ENCODE measurements around the gene SNRPD2.

DNA sequence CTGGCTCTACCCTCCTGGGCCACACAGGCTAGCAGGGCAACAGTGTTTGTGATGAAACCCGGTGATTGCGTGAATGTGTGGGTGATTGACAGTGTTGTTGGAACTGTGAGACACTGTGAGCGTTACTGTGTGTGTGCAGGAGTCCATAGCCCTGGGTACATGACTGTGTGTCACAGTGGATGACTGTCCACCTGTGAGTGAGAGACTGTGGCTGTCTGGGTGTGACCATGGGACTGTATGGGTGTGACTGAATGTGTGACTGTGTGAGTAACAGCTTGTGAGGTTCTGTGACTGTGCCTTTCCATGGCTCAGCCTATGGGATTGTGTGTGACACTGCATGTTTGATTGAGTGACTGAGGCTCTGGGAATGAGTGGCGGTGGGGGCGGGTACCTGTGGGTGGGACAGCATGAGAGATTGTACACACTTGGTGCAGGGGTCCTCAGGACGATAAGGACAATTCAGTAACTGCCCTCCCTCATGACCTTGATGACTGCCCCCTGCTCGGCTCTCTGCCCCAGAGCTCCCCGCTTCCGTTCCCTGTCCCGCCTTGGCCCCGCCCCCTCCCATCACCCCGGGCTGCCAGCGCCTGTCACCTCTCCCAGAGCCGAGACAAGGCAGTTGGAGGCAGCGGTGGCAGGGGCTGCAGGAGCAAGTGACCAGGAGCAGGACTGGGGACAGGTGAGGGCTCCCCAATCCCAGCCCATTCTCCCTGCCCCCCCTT, 24.0 kb downstream of the SNRPD2 start, which contains the start of gene GIPR:
- no peak for TF ChIP-seq EP300 (IDR thresholded peaks at IDR 0.05; ENCODE audit: borderline replicate concordance)
- TF ChIP-seq, protein P1, sequence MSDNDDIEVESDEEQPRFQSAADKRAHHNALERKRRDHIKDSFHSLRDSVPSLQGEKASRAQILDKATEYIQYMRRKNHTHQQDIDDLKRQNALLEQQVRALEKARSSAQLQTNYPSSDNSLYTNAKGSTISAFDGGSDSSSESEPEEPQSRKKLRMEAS (IDR thresholded peaks at IDR 0.05): no peak
- TF ChIP-seq EGR1 (IDR thresholded peaks at IDR 0.05): no peak
- no peak for TF ChIP-seq RAD21 (IDR thresholded peaks at IDR 0.05; ENCODE audit: low read depth)
- TF ChIP-seq, protein P2, sequence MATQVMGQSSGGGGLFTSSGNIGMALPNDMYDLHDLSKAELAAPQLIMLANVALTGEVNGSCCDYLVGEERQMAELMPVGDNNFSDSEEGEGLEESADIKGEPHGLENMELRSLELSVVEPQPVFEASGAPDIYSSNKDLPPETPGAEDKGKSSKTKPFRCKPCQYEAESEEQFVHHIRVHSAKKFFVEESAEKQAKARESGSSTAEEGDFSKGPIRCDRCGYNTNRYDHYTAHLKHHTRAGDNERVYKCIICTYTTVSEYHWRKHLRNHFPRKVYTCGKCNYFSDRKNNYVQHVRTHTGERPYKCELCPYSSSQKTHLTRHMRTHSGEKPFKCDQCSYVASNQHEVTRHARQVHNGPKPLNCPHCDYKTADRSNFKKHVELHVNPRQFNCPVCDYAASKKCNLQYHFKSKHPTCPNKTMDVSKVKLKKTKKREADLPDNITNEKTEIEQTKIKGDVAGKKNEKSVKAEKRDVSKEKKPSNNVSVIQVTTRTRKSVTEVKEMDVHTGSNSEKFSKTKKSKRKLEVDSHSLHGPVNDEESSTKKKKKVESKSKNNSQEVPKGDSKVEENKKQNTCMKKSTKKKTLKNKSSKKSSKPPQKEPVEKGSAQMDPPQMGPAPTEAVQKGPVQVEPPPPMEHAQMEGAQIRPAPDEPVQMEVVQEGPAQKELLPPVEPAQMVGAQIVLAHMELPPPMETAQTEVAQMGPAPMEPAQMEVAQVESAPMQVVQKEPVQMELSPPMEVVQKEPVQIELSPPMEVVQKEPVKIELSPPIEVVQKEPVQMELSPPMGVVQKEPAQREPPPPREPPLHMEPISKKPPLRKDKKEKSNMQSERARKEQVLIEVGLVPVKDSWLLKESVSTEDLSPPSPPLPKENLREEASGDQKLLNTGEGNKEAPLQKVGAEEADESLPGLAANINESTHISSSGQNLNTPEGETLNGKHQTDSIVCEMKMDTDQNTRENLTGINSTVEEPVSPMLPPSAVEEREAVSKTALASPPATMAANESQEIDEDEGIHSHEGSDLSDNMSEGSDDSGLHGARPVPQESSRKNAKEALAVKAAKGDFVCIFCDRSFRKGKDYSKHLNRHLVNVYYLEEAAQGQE (IDR thresholded peaks at IDR 0.05; ENCODE audit: low read depth): no peak
- TF ChIP-seq YY1 (IDR thresholded peaks at IDR 0.05; ENCODE audit: low read depth): no peak

Data from Ishikawa (cell line).